Activated effector memory CD4-positive, alpha-beta T cell treated with Interleukin-2 at 50 U/mL for 16 hours (primary cell): ENCODE results near the gene CLNK.
A peak's percentile ranks its signal among the peaks of the same experiment; 100 is the strongest.

Experiments used
- DNase-seq: peaks from one replicate; pipeline ENCODE4 v3.0.0-alpha.2; 2020

The CLNK gene

GRCh38 chr4:10492464-10492863 lies 192.1 kb downstream of the CLNK start:
- no peak for DNase-seq

DNA sequence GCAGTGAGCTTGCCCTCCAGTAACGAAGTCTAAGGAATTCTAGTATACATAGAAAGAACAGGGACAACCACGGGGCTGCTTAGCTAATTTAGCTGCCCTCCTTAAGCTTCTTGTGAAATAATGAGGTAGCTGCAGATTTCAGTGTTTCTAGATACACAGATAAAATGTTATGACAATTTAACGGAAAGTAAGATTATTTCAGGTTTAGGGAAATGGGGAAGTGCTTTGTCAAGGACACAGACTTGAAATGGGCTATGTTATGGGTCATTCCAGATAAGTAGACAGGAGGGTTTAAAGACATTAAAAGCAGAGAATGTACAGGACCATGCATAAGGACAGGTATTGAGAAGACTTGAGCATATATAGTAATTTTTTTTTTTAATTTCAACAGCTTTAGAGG lies 193.2 kb downstream of the CLNK start:
- no peak for DNase-seq

- DNase-seq = no peak
Observed at GRCh38 chr4:10490996-10491395, 193.6 kb downstream of the CLNK start.

GRCh38 chr4:10482913-10483312 lies 201.7 kb downstream of the CLNK start:
- no peak for DNase-seq

GRCh38 chr4:10480616-10481015 lies 204.0 kb downstream of the CLNK start:
- DNase-seq = no peak

- no peak for DNase-seq
Observed at GRCh38 chr4:10478621-10479020, 205.9 kb downstream of the CLNK start.

GRCh38 chr4:10470505-10470904 lies 214.1 kb downstream of the CLNK start:
- no peak for DNase-seq

DNA sequence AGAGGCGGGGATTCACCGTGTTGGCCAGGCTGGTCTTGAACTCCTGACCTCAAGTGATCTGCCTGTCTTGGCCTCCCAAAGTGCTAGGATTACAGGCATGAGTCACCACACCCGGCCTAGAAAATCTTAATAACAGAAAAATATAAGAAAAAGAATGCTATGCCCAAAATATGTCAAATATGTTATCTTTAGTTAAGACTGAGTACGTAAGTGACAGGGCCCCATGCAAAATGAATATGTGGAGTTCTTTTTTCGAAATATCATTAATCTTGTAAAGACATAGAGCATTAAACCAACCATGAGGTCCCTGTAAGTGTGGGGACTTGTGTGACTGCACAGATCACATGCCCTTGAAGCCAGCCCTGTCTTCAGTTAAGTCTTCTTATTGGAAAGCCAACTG lies 218.4 kb downstream of the CLNK start:
- DNase-seq = no peak

DNA sequence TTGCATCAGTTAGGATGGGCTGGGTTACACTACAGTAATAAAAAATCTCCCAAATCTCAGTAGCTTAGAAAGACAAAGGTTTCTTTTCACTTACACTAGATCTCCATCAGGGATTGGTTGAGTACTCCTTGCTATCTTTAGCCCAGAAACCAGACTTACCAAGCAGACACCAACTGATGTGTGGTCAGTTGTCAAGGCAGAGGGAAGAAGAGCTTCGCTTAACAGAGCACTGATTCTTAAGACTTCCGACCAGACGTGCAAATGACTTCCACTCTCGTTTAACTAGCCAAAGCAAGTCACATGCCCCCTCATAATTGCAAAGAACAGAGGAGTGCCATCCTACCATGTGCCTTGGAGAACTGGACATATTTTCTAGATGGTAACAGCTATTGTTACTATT lies 221.7 kb downstream of the CLNK start:
- DNase-seq = no peak

DNA sequence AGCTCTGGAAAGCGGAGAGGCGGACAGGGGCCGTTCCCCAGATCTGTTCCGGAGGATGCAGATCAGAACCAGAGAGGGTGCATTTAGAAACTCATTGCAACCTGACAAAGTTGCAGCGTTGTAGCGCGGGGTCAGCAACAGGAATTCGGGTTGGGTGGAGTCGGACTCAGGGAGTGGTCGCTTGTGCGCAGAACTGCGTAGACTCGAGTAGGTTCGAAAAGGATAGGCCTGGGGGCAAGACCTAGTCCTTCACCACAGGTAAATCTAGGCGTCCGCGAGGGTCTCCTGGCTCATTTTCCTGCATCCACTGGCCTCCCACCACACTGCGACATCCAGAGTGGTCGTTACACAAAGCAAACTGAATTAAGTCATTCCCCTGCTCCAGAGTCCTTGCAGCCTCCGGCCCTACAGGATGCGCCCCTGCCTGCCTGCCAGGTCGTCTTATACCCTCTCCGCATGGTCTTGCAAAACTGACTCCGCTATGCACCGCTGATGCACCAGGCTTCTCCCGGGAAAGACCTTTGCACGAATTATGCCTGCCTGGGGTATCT lies 222.6 kb downstream of the CLNK start:
- DNase-seq = no peak

GRCh38 chr4:10461091-10461849 lies 223.3 kb downstream of the CLNK start:
- DNase-seq = peak; percentile 67

GRCh38 chr4:10460313-10461047 lies 224.1 kb downstream of the CLNK start:
- no peak for DNase-seq

DNA sequence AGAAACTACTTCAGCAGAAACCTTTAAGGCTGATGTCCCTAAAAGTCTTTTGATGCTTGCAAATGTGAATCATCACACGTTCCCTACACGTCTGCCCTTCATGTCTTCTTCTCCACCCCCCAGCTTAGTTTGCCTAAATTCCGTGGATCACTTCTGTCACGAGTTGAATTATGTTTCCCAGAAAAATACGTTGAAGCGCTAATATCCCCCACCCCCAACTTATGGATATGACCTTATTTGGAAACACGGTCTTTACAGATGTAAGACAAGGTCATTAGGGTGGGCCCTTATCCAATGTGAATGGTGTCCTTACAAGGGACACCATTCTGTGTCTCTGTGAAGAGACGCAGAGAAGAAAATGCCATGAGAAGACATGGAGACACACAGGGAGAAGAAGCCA lies 225.3 kb downstream of the CLNK start:
- no peak for DNase-seq

- no peak for DNase-seq
Observed at GRCh38 chr4:10458177-10458576, 226.4 kb downstream of the CLNK start.

- DNase-seq = peak; percentile 72
Observed at GRCh38 chr4:10457255-10457801, 227.2 kb downstream of the CLNK start, which contains the start of gene ZNF518B. ZNF518B (minus strand) TSS chr4:10457426; CDS start chr4:10446328, 11,098 bp downstream.

- peak; percentile 44 for DNase-seq
Observed at GRCh38 chr4:10456595-10457254, 227.8 kb downstream of the CLNK start.

DNA sequence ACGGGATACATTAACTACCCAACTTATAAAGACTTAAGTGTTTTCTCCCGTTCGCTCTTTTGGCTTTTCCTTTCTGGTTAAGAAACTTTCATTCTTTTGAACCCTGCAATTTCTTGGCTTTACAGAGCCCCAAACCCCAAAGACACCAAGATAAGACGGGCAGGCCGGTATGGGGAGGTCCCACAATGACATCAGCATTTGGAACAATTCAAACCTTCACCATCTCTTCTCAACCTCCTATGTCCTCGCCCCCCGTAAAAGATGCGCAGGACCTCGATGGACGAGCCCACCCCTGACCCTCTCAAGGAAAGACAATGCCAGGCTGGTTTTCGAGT lies 228.3 kb downstream of the CLNK start:
- DNase-seq = no peak

DNA sequence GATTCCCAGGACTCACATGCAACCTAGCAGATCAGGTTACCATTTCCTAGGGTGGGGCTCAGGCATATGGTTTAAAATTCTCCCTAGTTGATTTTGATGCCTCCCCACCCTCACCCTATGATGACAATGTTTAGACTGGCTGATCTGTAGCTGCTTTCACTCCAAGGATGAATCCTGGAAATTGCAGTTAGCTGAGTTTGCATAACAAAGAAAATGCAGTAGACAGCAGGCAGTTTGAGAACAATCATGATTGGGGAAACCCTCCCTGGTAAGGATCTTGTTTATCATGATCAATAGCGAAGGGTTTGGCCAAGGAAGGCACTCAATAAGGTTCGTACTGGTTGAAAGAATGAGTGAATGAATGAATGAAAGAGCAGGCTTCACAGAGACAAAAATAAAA lies 229.4 kb downstream of the CLNK start:
- DNase-seq = no peak

GRCh38 chr4:10454726-10455125 lies 229.8 kb downstream of the CLNK start:
- DNase-seq = no peak

DNA sequence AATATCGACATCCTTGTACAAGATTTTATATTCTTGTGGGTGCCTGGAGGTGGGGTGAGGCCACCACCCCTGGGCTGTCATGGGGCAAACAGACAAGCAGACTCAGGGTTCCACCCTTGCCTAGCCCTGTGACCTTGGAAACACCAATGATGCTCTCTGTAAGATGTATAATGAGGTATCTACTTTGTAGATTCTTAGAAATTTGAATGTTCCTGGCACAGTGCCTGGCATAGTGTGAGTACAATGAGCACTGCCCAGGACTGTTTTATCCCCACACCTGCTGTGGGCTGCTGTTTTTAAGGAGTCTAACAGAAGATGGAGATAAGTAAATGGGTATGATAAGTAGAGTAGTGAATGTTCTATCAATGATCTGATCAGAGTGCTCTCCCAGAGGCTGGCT lies 230.4 kb downstream of the CLNK start:
- no peak for DNase-seq

- no peak for DNase-seq
Observed at GRCh38 chr4:10448991-10449390, 235.6 kb downstream of the CLNK start.

- no peak for DNase-seq
Observed at GRCh38 chr4:10442976-10443375, 241.6 kb downstream of the CLNK start.

GRCh38 chr4:10441512-10441911 lies 243.1 kb downstream of the CLNK start:
- DNase-seq = no peak
